SK-N-MC (cell line): ENCODE measurements around the gene R3HDM2.

Experiments
- EZH2 ChIP-seq: fragments of 200-600 bp; sonication (generic); IDR thresholded peaks from one replicate; pipeline ENCODE4 v1.6.1; 2017; ENCODE audit warnings: antibody characterized with exemption
- FOXP2 ChIP-seq: optimal IDR thresholded peaks from 2 replicates; pipeline ENCODE3; 2011; ENCODE audit warnings: mild to moderate bottlenecking, moderate library complexity; ENCODE audit not compliant: insufficient read depth; ENCODE audit errors: extremely low read length, control extremely low read depth
- POLR2AphosphoS5 ChIP-seq: IDR thresholded peaks from 2 replicates; pipeline ENCODE4 v1.6.1; 2012; ENCODE audit warnings: mild to moderate bottlenecking, low read depth, low read length, borderline replicate concordance

- TF ChIP-seq POLR2AphosphoS5 (no peak), EZH2 (no peak), FOXP2 (no peak)
Observed at GRCh38 chr12:57419495-57419894, 11.3 kb downstream of the R3HDM2 start.
